HFF-Myc (cell line): ENCODE data around the gene PHF23.
A peak's percentile ranks its signal among the peaks of the same experiment; 100 is the strongest.

Source experiments
- DNase-seq: peaks from one replicate; pipeline ENCODE4 v3.0.0-alpha.2; 2011; ENCODE audit warnings: low read depth; ENCODE audit errors: extremely low read depth
- H3K4me3 ChIP-seq: replicated peaks from 2 replicates; pipeline ENCODE4 v1.5.1; 2011; ENCODE audit warnings: low read depth, mild to moderate bottlenecking, control low read depth, low read length
- CTCF ChIP-seq: IDR thresholded peaks from 2 replicates; pipeline ENCODE4 v1.5.1; 2012; ENCODE audit warnings: mild to moderate bottlenecking, low read depth, low read length, control low read depth; ENCODE audit errors: missing control alignments

PHF23 gene

GRCh38 chr17:7239091-7240027 is at the start of gene PHF23:
Gene PHF23 (minus strand): TSS chr17:7239457. CDS start chr17:7239279, 178 bp downstream.
- no peak for TF ChIP-seq CTCF
- H3K4me3 ChIP-seq, result peak within 1 kb of the TSS; percentile 98

GRCh38 chr17:7285679-7286078 is 46.4 kb upstream of the PHF23 start:
- no peak for TF ChIP-seq CTCF
- no peak overlapping the region for H3K4me3 ChIP-seq
- no peak for DNase-seq

More at GRCh38 chr17:7239091-7240027, at the start of gene PHF23:
- DNase-seq, result peak; percentile 98

GRCh38 chr17:7284911-7285310 is 45.7 kb upstream of the PHF23 start:
- DNase-seq, result no peak
- no peak for TF ChIP-seq CTCF
- no peak overlapping the region for H3K4me3 ChIP-seq

GRCh38 chr17:7283471-7284216 is 44.4 kb upstream of the PHF23 start:
- TF ChIP-seq CTCF, result no peak
- H3K4me3 ChIP-seq, result no peak overlapping the region
- no peak for DNase-seq

- no peak for DNase-seq
- H3K4me3 ChIP-seq, result peak overlapping the region; percentile 51
- no peak for TF ChIP-seq CTCF
These were observed 43.6 kb upstream of the PHF23 start for GRCh38 chr17:7282752-7283321.

- H3K4me3 ChIP-seq, result peak overlapping the region; percentile 51
- no peak for TF ChIP-seq CTCF
- no peak for DNase-seq
These were observed 42.9 kb upstream of the PHF23 start for GRCh38 chr17:7281953-7282751.
